ENCODE data around the gene OMA1. TPM values are rescaled to one million over a fixed set of nuclear protein-coding genes. Genes with fewer than 3 reads are reported as not detected.

Gene OMA1
- total RNA-seq, 1 donor from 2014 or later = 40.2 TPM

GRCh38 chr1:58440696-58441095 is 105.8 kb downstream of the OMA1 start:
- intact Hi-C loops (cut with DNase I) = no loop called here
- ATAC-seq (no peak), DNase-seq (ENCODE audit: low spot score) (no peak)

- ATAC-seq (no peak), DNase-seq (ENCODE audit: low spot score) (no peak)
- intact Hi-C loops (cut with DNase I) = no loop called here
These were observed 106.6 kb downstream of the OMA1 start for GRCh38 chr1:58439946-58440345.

DNA sequence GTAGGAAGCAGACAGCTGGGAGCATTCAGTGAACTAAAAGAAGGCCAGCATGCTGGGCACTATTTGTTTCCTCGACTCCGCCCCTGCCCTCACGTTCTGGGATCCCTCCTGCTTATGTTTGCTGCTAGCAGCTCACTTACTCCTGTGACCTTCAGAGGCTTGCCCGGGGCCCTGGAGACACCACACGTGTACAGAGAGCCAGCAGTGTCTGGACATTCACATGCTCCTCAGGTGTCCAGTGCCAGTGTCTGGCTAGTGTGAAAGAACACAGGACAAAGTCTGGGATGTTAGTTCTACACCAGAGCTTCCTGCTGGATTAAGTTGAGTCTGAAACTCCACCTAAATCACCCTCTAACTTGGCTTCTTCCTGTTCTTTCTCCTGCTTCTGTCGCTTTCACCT is 108.1 kb downstream of the OMA1 start:
- intact Hi-C loops (cut with DNase I) = no loop called here
- ATAC-seq (no peak), DNase-seq (ENCODE audit: low spot score) (no peak)

DNA sequence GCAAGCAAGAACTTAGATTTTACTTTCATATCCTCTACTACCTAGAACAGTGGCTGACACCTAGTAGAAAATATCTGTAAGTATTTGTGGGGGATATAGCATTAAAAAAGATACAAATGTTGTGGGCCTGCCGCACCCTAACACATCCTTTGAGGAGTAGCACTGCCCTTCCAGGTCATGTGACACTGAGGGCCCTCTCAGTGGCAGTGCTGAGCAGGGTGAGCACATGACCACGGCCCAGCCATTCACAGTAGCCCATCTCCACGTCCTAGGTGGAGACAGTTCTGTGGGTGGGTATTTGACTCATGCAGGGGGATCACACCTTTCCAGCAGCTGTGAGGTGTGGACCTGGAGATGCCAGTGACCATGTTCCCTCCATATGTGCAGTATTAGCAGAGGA is 108.9 kb downstream of the OMA1 start:
- intact Hi-C loops (cut with DNase I) = no loop called here
- ATAC-seq (no peak), DNase-seq (ENCODE audit: low spot score) (no peak)

DNA sequence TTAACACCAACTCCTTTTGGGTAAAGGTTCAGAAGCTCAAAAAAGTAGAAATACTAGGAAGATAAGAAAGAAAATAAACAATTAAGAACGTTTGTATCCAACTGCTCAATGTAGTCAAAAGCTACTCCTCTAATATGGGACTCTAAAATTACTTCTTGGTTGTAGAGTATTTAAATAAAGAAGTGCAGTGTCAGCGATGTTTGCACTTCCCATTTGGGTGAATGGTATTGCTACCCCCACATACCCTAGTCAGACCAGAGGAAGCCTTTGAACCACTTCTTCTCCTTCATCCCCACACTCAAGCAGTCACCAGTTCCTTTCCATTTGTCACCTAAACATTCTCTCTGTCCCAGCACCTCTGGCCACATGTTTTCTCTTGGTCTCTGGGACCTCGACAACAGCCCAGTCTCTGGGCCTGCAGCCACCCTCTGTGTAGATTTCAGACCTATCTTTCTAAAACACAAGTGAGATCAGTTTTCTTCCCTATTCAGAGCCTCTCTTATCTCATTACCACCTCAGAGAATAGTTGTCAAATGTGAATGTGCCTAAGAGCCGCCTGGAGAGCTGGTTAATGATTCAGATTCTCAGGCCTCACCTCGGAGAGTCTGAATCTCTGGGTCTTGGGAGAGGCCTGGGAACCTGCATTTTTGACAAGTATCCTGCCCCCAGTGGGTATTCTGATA is 109.8 kb downstream of the OMA1 start:
- intact Hi-C loops (cut with DNase I) = no loop called here
- DNase-seq (ENCODE audit: low spot score) = no peak
- no peak for ATAC-seq

- no peak for ATAC-seq
These were observed 111.2 kb downstream of the OMA1 start for GRCh38 chr1:58435376-58435775.

GRCh38 chr1:58434607-58435006 is 111.9 kb downstream of the OMA1 start:
- ATAC-seq (no peak), DNase-seq (ENCODE audit: low spot score) (no peak)
- intact Hi-C loops (cut with DNase I) = no loop called here

More at GRCh38 chr1:58435376-58435775, 111.2 kb downstream of the OMA1 start:
- intact Hi-C loops (cut with DNase I) = no loop called here
- DNase-seq (ENCODE audit: low spot score) = no peak

DNA sequence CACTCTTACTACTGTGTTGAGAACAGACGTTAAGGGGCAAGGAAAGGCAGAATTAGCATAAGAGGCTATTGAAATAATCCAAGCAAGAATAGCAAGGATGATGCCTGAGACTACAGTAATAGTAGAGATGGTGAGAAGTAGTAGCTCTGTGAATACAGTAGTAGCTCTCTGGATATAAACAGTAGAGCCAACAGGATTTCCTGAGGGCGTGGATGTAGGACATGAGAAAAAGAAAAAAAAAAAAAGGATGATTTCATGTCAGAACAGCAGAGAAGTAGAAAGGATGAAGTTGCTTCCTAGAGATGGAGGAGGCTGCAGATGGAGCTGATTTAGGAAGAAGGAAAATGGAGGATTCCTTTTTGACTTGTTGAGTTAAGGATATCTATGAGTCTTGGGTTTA is 112.3 kb downstream of the OMA1 start:
- intact Hi-C loops (cut with DNase I) = no loop called here
- no peak for ATAC-seq

GRCh38 chr1:58432851-58433668 is 113.5 kb downstream of the OMA1 start:
- intact Hi-C loops (cut with DNase I) = no loop called here
- DNase-seq (ENCODE audit: low spot score) (peak; percentile 67), ATAC-seq (no peak)

More for the DNA sequence above, 112.3 kb downstream of the OMA1 start:
- no peak for DNase-seq (ENCODE audit: low spot score)

- no peak for DNase-seq (ENCODE audit: low spot score)
- intact Hi-C loops (cut with DNase I) = no loop called here
- ATAC-seq = no peak
These were observed 114.5 kb downstream of the OMA1 start for GRCh38 chr1:58431901-58432620.

Other genes starting within 250 kb of the OMA1 start
- gene TACSTD2, start 30.5 kb upstream of the OMA1 start, total RNA-seq = 5.0 TPM
- gene MYSM1, start 153.3 kb upstream of the OMA1 start, total RNA-seq = 48.4 TPM
- gene JUN, start 237.3 kb upstream of the OMA1 start, total RNA-seq = 179 TPM

Measured in sciatic nerve (tissue), 2 donors.